Ectodermal cell (in vitro differentiated cells): ENCODE results near the gene PDE4C.
"Not testable (repeated sequence)": the region's sequence is repeated elsewhere in the genome, so short reads cannot be mapped to it uniquely, and the experiment has no call there.

ENCODE experiments used
- H3K27ac ChIP-seq: 2 replicates; pipeline ENCODE4 v1.7.0; 2013; ENCODE audit warnings: mild to moderate bottlenecking, low read depth, low read length; ENCODE audit not compliant: insufficient read depth, poor library complexity, severe bottlenecking
- H3K27me3 ChIP-seq: 2 replicates; pipeline ENCODE4 v1.7.0; 2013; ENCODE audit warnings: mild to moderate bottlenecking, low read length; ENCODE audit not compliant: insufficient read depth, control insufficient read depth, poor library complexity, severe bottlenecking
- H3K36me3 ChIP-seq: one replicate; pipeline ENCODE4 v1.7.0; 2013; ENCODE audit warnings: low read length; ENCODE audit not compliant: control insufficient read depth, insufficient read depth
- H3K4me1 ChIP-seq: one replicate; pipeline ENCODE4 v1.7.0; 2013; ENCODE audit warnings: low read length; ENCODE audit not compliant: control insufficient read depth, insufficient read depth
- H3K4me3 ChIP-seq: 2 replicates; pipeline ENCODE4 v1.7.0; 2013; ENCODE audit warnings: low read depth, low read length, control low read depth; ENCODE audit not compliant: insufficient read depth
- H3K9me3 ChIP-seq: 2 replicates; pipeline ENCODE4 v1.7.0; 2013; ENCODE audit warnings: mild to moderate bottlenecking, low read length, moderate library complexity; ENCODE audit not compliant: control insufficient read depth
- WGBS, 2 experiments: methylation state at CpG; one replicate each; pipeline ENCODE4 v1.1.7; 2013; ENCODE audit warnings: missing lambda C conversion rate in 2 of 2; 5-methylcytosine and 5-hydroxymethylcytosine counted together

Gene PDE4C

DNA sequence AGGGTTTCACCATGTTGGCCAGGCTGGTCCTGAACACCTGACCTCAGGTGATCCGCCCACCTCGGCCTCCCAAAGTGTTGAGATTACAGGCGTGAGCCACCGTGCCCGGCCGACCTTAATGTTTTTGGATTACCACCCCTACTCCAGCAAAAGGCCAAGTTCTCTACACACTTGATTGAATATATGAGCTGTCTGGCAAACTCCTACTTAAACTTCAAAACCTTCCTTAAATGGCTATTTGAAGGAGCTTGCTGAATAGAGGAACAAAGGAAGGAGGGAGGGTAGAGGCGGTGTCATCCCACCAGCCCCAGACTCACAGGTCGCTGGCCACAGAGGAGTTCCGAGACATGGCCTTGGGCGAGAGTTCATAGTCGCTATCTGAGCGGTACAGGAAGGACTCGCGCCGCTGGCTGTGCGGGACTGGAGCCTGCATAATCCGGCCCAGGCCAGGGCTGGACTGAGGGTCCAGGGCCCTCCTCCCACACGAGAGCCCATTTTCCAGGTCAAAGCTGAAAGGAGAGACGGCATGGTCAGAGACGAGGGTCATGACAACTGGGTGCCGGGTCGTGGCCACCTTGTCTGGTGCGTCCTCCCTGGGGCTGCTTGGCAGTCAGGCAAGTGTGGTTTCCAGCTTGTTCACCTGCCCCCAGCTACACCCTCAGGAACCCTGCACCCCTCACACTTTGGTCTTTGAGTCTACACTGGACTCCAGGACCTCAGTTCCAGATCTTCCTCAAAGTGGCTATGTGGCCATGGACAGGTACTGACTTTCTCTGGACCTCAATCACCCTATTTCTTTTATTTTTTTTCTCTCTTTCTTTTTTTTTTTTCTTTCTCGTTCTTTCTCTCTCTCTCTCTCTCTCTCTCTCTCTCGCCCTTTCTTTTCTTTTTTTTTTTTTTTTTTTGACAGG is 4.2 kb downstream of the PDE4C start:
- Histone ChIP-seq H3K27ac (no peak overlapping the region), H3K4me1 (peaks cover 4% of the 10 kb centered on the region), H3K9me3 (no peaks in the 10 kb centered on the region), H3K4me3 (no peak overlapping the region), H3K36me3 (no peaks in the 10 kb centered on the region), H3K27me3 (peaks cover 38% of the 10 kb centered on the region)
- 92 to 95% methylated on average over 25 of the region's 25 CpGs for WGBS, 2 experiments

- Histone ChIP-seq H3K4me3 (no peak overlapping the region), H3K27ac (no peak overlapping the region), H3K27me3 (peaks cover 25% of the 10 kb centered on the region), H3K4me1 (peaks cover 2% of the 10 kb centered on the region), H3K9me3 (no peaks in the 10 kb centered on the region), H3K36me3 (no peaks in the 10 kb centered on the region)
- WGBS, 2 experiments = 13 to 18% methylated on average over 33 of the region's 33 CpGs
These were observed 5.5 kb downstream of the PDE4C start for GRCh38 chr19:18220632-18221275.

GRCh38 chr19:18219911-18220631 is 6.2 kb downstream of the PDE4C start:
- 87 to 89% methylated on average over 28 of the region's 28 CpGs for WGBS, 2 experiments
- no peak overlapping the region for H3K4me3 ChIP-seq
- no peaks in the 10 kb centered on the region for H3K36me3 ChIP-seq
- H3K27me3 ChIP-seq = peaks cover 18% of the 10 kb centered on the region
- H3K9me3 ChIP-seq = no peaks in the 10 kb centered on the region
- no peaks in the 10 kb centered on the region for H3K4me1 ChIP-seq
- no peak overlapping the region for H3K27ac ChIP-seq

- Histone ChIP-seq H3K9me3 (no peaks in the 10 kb centered on the region), H3K36me3 (no peaks in the 10 kb centered on the region), H3K4me1 (no peaks in the 10 kb centered on the region), H3K27ac (no peak overlapping the region), H3K4me3 (no peak overlapping the region), H3K27me3 (peaks cover 12% of the 10 kb centered on the region)
- 78 to 80% methylated on average over 3 of the region's 3 CpGs for WGBS, 2 experiments
These were observed 7.6 kb downstream of the PDE4C start for GRCh38 chr19:18218600-18218999.

DNA sequence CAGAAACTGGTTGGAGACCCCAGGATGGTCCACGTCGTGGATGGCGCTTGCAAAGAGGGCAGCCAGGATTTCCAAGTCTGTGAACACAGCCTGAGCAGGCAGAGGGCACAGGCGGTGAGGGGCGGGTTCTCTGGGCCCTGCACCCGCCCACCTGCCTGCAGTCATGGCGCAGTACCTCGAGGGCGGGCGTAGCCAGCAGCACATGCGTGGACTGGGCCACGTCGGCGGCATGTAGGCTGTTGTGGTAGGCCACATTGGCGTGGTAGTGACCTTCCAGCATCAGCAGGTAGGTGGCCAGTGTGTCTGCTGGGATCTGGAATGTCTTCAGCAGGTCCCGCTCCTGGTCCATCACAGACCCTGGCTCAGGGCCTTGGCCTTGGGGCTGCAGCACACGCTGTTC is 8.1 kb downstream of the PDE4C start:
- Histone ChIP-seq H3K4me3 (no peak overlapping the region), H3K27ac (no peak overlapping the region), H3K4me1 (no peaks in the 10 kb centered on the region), H3K36me3 (no peaks in the 10 kb centered on the region), H3K9me3 (no peaks in the 10 kb centered on the region), H3K27me3 (peaks cover 12% of the 10 kb centered on the region)
- WGBS, 2 experiments = 92% methylated on average over 17 of the region's 17 CpGs

- WGBS, 2 experiments = 89 to 93% methylated on average over 8 of the region's 8 CpGs
- no peak overlapping the region for H3K27ac ChIP-seq
- no peaks in the 10 kb centered on the region for H3K4me1 ChIP-seq
- no peaks in the 10 kb centered on the region for H3K36me3 ChIP-seq
- H3K4me3 ChIP-seq = no peak overlapping the region
- H3K9me3 ChIP-seq = no peaks in the 10 kb centered on the region
- peaks cover 12% of the 10 kb centered on the region for H3K27me3 ChIP-seq
These were observed 9.4 kb downstream of the PDE4C start for GRCh38 chr19:18216789-18217188.

DNA sequence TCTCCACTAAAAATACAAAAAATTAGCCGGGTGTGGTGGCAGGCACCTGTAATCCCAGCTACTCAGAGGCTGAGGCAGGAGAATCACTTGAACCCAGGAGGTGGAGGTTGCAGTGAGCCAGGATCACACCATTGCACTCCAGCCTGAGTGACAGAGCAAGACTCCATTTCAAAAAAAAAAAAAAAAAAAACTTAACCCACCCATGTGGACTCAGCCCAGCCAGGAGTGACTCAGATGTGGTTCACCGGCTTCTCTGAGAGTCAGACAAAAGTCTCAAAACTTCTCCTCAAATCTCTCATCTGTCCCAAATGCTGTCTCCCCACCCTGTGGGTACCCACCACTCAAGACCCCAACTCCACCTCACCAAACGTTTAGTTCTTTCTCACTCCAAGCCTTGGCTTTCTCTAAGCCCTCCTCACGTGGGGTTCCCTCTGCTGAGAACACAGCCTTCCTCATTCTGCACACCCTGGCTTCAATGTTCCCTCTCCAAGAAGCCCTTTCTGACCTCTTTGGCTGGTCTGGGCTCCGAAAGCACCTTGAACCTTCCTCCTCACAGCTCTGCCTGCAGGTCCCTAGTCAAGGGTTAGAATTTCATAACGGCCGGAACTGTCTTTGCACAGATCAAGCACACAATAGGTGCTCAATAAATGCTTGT is 11.3 kb downstream of the PDE4C start:
- Histone ChIP-seq H3K36me3 (no peaks in the 10 kb centered on the region), H3K9me3 (no peaks in the 10 kb centered on the region), H3K27me3 (no peaks in the 10 kb centered on the region), H3K27ac (no peak overlapping the region), H3K4me3 (no peak overlapping the region), H3K4me1 (no peaks in the 10 kb centered on the region)
- 80 to 86% methylated on average over 7 of the region's 7 CpGs for WGBS, 2 experiments

- H3K36me3 ChIP-seq = no peaks in the 10 kb centered on the region
- 94% methylated on average over 14 of the region's 14 CpGs for WGBS, 2 experiments
- no peaks in the 10 kb centered on the region for H3K4me1 ChIP-seq
- H3K9me3 ChIP-seq = no peaks in the 10 kb centered on the region
- H3K27ac ChIP-seq = no peak overlapping the region
- no peak overlapping the region for H3K4me3 ChIP-seq
- H3K27me3 ChIP-seq = no peaks in the 10 kb centered on the region
These were observed 14.6 kb downstream of the PDE4C start for GRCh38 chr19:18211683-18212082.

DNA sequence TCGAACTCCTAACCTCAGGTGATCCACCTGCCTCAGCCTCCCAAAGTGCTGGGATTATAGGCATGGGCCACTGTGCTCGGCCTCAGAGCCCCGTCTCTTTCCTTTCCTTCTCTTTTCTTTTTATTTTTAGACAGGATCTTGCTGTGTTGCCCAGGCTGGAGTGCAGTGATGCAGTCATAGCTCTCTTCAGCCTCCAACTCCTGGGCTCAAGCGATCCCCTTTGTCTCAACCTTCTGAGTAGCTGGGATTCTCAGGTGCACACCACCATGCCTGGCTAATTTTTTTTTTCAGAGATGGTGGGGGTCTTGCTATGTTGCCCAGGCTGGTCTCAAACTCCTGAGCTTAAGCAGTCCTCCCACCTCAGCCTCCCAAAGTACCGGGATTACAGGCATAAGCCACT is 16.3 kb downstream of the PDE4C start:
- H3K27ac ChIP-seq, H3K4me1 ChIP-seq: not testable (repeated sequence)
- 84 to 90% methylated on average over 5 of the region's 5 CpGs for WGBS, 2 experiments

More for the DNA sequence above, 16.3 kb downstream of the PDE4C start:
- not testable (repeated sequence) for H3K4me3 ChIP-seq, H3K27me3 ChIP-seq, H3K36me3 ChIP-seq, H3K9me3 ChIP-seq
